COLO668 (cell line): ENCODE measurements around the gene TEX35.
"Not testable (repeated sequence)": the region's sequence is repeated elsewhere in the genome, so short reads cannot be mapped to it uniquely, and the experiment has no call there.

ENCODE experiments used
- DNase-seq: peaks from one replicate; lab custom pipeline; 2025; ENCODE audit not compliant: unreplicated experiment; lab: John Stamatoyannopoulos, UW

TEX35 gene

DNA sequence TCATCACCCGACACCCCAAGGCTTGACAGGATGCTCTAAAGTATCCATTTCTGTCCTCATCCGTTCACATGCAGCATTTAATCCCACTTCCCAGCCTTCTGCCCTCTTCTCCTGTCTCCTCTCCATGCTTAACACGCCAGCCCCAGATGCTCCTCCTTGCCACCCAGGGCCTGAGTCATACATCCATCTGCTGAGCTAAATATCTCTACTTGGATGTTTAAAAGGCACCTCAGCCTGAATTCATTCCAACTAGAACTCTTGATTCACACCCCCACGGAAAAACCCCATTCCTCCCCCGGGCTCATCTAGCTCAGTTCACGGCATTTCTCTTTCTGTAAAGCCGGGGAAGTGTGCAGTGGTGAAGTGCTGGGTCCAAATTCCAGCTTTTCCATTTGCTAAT, 27.7 kb downstream of the TEX35 start:
- DNase-seq: no peak

DNA sequence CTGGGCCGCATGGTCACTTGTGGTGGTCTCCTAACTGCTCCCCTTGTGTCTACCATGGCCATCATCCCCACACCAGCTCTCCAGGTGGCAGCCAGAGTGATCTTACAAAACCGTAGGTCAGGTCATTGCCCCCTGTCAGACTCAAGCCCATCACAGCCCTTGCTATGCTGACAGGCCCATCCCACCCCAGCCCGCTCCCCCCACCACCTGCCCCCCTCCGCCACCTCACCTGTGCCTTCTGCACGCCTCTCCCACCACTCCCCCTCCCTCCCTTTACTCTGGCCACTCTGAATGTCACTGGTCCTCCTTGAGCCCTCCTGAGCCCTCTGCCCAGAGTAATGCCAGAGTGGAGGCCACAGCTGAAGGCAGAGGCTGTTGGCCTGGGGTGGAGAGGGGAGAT, 28.5 kb downstream of the TEX35 start:
- DNase-seq: no peak

DNA sequence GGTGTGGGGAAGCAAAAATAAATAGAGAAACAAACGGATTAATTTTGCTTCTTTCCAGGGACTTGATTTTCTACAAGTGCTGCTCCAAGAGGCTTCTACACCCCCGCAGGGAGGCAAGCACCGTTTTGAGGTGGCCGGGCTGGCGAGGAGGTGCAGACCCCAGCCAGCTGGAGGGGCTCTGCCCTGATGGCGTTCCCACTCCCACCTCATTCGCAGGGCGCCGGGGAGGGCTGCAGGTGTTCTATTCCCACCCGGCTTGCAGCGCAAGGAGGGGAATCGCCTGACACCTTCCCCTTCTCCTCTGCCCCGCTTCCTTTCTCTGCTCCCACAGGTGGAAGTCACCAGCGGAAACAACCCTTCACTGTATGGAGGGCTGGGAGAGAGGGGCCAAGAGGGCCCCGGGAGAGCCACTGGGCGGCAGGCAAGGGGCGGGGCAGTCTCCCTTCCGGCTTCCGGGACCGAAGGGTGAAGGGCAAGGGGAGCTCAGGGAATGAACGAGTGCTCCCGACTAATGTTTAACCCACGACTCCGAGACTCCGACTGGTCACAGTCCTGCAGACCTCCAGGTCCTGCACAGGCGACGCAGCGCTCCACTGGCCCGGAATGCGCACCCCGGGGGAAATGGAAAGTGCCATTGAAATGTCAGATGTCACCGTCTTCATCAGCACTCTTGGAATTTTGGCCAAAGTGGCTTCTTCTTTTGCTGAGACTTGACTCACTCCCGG, 29.1 kb downstream of the TEX35 start:
- peak; percentile 75 for DNase-seq

DNA sequence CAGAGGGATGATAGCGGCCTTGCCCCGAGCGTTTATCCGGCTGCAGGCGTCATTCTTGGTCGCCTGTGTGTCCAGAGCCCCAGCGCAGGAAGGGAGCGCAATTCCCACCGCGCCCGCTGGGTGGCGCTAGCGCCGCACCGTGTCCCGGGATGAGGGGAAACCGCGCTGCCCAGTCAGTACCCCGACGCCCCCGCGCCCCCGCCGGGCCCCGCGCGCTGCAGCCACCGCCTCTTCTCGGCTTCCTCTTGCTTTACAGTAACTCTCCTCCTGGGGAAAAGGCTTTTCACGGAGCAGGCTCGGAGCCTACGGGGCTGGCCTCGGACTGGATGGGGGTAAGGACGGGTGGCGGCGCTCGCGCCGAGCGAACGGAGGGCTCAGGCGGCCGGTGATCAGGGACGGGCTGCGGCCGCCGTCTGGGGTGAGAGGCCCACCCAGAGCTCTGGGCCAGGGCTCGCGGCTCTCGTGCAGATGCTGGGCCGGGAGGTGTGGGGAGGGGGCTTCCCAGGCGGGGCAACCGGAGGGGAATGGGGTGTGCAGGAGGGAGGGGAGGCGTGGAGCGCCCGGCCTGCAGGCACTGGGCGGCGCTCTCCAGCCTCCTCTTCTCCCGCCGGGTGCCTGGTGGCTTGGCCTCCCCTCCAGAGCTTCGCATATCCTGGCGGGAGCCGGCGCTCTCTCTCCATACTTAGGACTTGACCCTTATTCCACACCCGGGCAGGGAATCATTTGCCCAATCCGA, 29.8 kb downstream of the TEX35 start:
- peak; percentile 81 for DNase-seq

DNA sequence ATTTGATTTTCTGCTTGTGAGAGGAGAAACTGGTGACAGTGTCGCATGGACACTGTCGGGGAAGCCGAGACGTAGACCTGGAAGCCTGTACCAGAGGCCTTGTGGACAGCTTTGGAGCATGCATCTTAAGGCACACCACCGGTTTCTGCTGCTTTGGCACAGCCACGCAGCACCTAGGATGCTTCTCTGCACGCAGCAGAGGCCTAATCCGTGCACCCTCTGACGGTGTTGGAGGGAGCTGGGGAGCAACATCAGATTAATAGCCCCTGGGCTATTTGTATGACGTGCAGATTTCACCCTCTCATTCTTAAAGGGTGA, 30.3 kb downstream of the TEX35 start:
- DNase-seq: no peak

DNA sequence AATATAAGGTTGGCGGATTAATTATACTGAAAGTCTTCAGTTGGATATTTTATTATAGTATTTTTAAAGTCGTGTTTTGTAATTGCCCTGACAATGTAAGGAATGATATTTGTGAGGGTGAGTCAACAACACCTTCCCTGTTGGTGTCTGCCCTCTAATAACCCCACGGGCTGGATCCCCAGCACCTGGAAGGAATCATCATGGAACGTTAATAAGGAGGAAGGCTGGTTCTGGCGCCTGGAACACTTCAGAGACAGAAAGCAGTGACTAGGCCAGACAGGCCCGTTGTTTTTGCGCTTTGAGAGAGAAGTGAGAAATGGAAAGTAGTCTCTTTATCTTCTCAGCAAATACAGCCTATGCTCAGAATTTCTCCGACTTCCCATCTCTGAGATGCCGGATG, 31.6 kb downstream of the TEX35 start:
- DNase-seq: no peak

DNA sequence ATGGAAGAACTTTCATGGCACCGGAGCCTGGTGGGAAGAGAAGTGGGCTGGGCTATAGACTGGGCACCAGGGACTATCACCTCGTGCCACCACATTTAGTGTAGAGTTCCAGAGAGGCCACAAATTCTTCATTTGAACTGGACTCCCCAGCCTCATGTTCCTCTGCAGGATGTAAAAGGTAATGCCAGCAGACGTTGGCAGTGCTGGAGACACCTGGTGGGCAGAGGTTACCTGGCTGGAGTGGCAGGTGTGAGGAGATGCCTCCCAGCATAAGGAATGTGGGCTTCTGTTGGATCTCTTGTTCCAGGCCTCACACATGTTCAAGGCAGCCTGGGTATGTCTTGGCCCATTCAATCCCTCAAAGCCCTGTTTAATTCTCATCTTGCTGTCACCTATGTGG, 35.2 kb downstream of the TEX35 start:
- DNase-seq: no peak

DNA sequence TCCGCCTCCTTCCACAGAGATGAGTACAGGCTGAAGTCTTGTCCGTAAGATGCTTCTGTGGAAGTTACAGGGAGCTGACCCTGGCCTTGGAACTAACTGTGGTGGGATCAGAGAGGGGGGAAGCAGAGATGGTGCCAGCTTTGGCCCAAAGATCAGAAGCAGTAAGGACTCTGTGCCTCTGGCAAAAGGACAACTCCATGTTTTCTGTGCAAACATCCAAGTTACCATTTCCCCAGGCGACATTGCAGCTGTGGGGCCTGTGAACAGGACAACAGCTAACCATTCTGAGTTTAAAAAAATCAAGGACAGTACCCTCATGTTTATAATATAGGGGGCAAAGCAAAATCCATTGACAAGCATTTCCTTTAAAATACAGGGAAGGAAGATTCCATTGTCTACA, 38.4 kb downstream of the TEX35 start:
- DNase-seq: no peak

DNA sequence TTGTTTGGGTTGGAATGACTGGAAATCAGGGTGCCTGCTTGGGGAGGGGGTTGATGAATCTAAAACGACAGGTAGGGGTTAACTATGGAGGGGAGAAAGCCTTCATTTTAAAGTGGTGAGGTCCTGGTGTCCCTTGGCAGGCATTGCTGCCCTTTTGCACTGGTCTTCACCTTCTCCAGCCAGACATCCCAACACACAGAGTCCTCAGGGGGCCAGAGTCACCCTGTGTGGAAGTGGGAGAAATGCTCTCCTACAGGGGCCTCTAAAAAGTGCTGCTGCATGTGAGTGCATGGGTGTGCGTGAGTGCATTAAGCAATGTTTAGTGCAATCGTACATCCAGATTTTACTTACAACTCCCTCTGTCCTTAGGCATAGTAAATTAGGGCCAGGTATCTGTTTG, 39.0 kb downstream of the TEX35 start:
- no peak for DNase-seq

DNA sequence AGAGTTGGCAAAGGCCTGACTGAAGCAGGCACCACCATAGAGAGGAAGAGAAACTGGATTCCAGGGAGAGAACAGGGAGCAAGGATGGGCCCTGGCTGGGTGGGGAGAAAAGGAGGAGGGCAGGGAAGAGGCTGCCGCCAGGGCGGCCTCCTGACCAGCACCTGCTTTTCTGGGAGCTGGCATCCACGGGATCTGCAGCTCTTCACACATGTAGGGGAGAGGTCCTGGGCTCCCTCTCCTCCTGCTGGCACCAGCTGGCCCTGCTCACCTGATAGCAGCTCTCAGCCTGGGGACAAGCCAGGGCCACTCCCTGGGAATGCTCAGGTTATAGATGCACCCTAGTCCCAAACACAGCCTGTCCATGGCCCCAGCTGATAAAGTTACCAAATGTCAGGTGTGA, 39.9 kb downstream of the TEX35 start:
- DNase-seq: no peak

DNA sequence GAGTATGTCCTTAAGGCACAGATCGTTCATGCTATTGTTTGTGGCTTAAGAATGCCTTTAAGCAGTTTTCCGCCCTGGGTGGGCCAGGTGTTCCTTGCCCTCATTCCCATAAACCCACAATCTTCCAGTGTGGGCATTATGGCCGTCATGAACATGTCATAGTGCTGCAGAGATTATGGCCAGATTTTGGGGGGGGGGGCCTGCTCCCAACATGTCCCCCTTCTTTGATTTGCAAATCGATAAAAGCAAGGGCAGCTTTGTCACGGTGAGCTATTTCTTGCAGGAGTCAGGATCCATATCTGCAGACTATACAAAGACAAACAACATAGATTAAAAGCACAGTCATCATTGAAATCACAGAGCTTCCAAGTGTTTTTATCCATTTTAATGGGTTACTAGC, 41.4 kb downstream of the TEX35 start:
- DNase-seq: not testable (repeated sequence)

DNA sequence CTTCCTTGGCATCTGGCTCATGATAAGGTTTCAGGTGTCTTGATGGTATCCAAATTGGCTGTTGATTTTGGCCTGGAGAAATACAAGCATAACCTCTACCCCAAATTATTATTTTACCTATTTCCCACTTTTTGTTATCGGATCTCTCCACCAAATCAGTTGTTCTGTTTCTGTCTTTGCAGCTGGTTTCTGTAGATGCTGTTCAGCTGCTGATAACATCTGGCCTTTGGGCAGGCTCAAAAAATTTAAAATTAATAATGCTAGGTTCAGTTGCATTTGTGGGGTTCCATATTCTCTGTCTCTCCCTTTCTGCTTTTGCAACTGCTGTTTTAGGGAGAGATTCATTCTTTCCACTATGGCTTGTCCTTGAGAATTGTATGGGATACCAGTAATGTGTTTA, 42.7 kb downstream of the TEX35 start:
- DNase-seq: not testable (repeated sequence)

DNA sequence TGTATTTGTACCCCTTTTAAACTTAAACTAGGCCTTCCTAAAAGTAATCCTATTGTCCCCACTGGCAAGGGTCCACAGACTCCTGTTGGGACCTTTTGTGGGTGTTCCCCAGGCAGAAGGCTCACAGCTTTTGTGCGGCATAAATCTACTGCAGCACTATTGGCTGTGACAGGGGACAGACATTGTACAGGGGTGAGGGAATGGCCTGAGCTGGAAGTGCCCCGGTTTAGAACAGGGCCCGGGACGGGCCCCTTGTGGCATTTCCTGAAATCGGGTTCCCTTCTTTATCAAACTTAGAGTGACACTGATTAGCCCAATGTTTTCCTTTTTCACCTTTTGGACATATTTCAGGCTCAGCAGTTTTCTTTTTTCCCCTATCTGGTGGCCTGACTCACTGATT, 45.9 kb downstream of the TEX35 start:
- DNase-seq: not testable (repeated sequence)

DNA sequence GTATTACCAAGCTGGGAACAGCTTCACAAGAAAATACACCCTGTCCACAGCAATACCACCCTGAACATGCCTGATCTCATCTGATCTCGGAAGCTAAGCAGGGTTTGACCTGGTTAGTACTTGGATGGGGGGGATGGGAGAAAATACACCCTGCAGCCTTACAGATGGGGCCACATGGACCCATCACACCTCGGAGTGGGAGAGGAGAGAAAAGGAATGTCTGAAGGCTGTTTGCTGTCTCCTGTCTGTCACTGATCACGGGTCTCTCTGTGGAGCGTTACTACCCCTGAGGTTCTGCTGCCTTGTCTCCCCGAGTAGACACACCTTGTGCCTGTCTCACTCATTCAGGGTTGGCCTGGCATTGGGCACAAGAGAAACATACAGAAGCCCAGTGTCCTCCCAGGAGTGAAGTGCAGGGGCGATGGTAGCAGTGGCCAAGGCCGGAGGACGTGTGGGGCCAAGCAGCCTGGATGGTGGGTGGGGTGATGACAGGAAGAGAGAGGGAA, 48.0 kb downstream of the TEX35 start:
- no peak for DNase-seq

DNA sequence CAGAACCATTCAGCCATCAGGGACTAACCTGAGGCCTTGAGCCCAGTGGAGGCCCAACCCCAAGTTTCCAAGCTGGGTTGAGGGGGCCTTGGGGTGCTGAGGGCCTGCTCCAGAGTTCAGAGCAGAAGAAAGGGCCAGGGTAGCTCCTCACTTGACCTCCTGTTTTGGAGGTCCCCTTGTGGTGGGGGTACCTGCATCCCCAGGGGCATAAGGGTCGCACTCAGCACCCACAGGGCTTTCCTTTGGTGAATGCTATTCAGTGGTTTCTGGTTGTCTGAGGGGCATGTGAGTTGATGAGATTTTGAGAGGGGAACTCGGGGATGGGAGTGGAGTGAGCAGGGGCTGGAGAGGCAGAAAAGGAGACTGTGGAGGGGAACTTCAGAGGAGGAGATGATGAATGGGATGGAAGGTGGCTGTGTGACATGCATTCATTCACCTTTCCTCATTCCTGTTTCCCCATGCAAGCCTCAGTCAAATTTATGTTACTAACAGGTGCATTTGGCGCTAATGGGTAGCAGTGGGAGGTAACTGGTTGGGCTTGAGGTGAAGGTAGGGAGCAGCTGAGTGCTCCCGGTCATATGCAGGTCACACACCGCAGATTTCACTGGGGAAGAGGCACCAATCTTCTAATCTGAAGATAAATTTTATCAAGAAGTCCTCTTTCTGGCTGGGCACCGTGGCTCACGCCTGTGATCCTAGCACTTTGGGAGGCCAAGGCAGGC, 50.4 kb downstream of the TEX35 start:
- no peak for DNase-seq

DNA sequence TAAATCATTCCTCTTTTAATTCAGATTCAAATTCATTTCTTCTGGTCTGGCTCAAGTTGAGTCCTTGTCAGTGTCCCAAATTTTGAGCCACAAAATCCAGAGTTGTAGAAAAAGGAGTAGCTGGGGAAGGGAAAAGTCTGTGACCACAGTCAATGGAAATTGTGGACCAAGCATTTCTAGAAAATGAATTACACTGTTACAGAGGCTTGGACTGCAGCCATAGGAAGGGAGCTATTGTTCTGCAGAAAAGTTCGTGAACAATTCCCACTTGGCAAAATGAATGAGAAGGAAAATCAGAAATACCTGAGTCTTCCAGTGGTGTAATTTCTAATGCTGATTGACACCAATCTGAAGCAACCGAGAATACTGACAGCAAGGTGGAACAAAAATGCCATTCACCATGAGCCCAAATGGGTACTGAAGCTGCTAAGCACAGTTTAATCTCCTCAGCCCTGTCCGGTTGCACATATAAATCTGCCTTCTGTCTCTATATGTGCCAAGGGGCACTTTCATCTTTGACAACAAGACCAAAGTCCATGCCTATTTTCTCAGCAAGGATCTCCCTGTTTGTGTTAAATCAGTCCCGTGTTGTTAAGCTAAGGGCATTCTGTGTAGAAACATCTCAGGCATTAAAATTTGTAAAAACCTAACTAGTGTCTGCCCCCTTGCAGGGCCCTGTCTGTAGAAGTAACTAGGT, 51.3 kb downstream of the TEX35 start:
- DNase-seq: no peak

DNA sequence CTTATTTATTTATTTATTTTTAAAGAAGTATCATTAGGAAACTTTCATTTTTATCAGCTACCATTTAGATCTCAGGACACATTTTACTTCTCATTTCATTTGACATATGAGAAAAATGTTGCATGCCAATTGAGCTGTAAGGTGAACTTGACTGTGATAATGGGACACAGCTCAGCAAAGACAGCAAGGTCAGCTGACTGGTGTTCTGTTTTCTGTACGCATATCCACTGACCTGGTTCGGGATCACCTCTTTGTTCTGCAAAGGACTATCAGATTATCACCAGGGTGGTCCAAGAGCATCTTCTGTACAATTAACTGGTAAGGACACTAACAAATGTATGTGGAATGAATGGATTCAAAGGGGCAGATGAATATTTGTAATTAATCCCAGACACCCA, 51.9 kb downstream of the TEX35 start:
- no peak for DNase-seq

DNA sequence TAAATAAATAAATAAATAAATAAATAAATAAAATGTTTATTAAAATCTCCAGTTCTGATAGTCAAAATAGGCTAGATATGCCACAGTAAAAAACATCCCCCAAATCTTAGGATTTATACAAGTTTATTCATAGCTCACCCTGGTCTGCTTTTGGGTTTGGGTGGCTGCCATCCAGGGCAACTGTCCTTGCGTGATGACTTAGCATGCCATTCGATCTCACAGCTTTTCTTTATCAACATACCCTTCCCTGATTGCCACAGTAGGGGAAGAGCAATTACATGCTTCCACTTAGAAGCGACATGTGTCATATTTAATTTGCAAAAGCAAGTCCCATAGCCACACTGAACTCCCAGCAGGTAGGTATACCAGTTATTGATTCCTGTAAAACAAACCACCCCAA, 52.7 kb downstream of the TEX35 start:
- no peak for DNase-seq

DNA sequence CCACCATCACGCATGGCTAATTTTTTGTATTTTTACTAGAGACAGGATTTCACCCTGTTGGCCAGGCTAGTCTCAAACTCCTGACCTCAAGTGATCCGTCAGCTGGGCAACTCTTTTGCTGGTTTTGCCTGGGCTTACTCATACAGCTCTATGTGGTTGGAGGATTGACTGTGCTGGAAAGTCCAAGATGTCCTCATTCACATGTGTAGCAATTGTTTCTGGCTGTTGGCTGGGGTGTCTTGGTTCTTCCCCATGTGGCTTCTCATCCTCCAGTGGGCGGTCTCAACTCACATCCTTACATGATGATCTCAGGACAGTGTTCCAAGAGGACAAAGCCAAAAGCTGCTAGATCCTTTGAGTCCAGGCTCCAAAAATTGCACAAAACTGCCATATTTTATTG, 53.3 kb downstream of the TEX35 start:
- DNase-seq: no peak

DNA sequence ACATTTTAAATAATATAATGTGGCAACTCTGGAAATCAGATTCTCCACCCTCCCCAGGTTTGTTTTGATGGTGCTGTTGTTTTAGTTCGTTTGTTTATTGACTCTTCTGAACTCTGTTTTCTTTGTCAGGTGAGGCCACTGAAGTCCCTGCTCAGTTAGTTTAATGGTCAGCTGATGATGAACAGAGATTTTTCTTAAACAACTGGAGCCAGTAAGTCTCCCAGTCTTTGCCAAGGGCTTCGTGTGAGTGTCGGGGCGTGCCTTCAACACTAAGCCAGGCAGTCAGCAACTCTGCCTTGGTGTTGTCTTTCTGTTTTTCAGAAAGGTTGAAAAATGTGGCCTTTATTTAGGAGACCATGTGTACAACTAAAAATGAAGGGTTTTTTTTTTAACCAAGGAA, 58.9 kb downstream of the TEX35 start:
- no peak for DNase-seq
